SU-DHL-6 (cell line): Measurements from ENCODE around the gene CCRL2.

Source experiments
- H2AFZ ChIP-seq: fragments of 200-600 bp; sonication (generic); 2 replicates; pipeline ENCODE4 v1.6.1; 2014; ENCODE audit warnings: low read depth, mild to moderate bottlenecking, moderate library complexity, mixed read lengths, antibody characterized with exemption, low read length; ENCODE audit not compliant: severe bottlenecking
- H3F3A ChIP-seq: fragments of 200-600 bp; shearing (Covaris generic); 2 replicates; pipeline ENCODE4 v1.6.0; 2016; ENCODE audit warnings: antibody characterized with exemption, mild to moderate bottlenecking; ENCODE audit not compliant: insufficient read depth
- H3K27ac ChIP-seq: fragments of 200-600 bp; sonication (generic); 2 replicates; pipeline ENCODE4 v1.5.1; 2016; ENCODE audit warnings: low read depth, mild to moderate bottlenecking, low read length, moderate library complexity, mixed read lengths
- H3K27me3 ChIP-seq: fragments of 200-600 bp; sonication (generic), shearing (Covaris generic); 2 replicates; pipeline ENCODE4 v1.6.0; 2014; ENCODE audit warnings: mild to moderate bottlenecking, low read length
- H3K36me3 ChIP-seq: fragments of 200-600 bp; sonication (generic); 2 replicates; pipeline ENCODE4 v1.6.1; 2014; ENCODE audit warnings: mild to moderate bottlenecking, low read length, mixed read lengths
- H3K4me2 ChIP-seq: fragments of 300-600, 200-600 bp; shearing (Covaris generic), sonication (generic); 2 replicates; pipeline ENCODE4 v1.6.0; 2014; ENCODE audit warnings: low read length, low read depth, mild to moderate bottlenecking; ENCODE audit not compliant: poor library complexity, severe bottlenecking
- H3K4me3 ChIP-seq: fragments of 200-600 bp; sonication (generic); 2 replicates; pipeline ENCODE4 v1.5.1; 2014; ENCODE audit warnings: antibody characterized with exemption, low read length, mild to moderate bottlenecking, mixed read lengths; ENCODE audit not compliant: insufficient read depth, poor library complexity, severe bottlenecking
- H3K79me2 ChIP-seq: fragments of 200-600 bp; sonication (generic); 2 replicates; pipeline ENCODE4 v1.6.1; 2014; ENCODE audit warnings: mild to moderate bottlenecking, low read length, moderate library complexity; ENCODE audit not compliant: insufficient read depth
- H3K9ac ChIP-seq: fragments of 200-600 bp; sonication (generic); 2 replicates; pipeline ENCODE4 v1.7.0; 2014; ENCODE audit warnings: mild to moderate bottlenecking, low read length
- H3K9me2 ChIP-seq: fragments of 200-600 bp; sonication (generic); replicated peaks from 2 replicates; pipeline ENCODE4 v1.6.1; 2014; ENCODE audit warnings: low read length; ENCODE audit not compliant: insufficient read depth
- H3K9me3 ChIP-seq: fragments of 200-600 bp; sonication (generic); 2 replicates; pipeline ENCODE4 v1.6.1; 2014; ENCODE audit warnings: low read length, mixed read lengths; ENCODE audit not compliant: insufficient read depth
- H4K20me1 ChIP-seq: fragments of 200-600 bp; sonication (generic); 2 replicates; pipeline ENCODE4 v1.6.1; 2014; ENCODE audit warnings: low read depth, mild to moderate bottlenecking, antibody characterized with exemption, low read length, moderate library complexity, mixed read lengths
- EZH2phosphoT487 ChIP-seq: fragments of 200-600 bp; sonication (generic), shearing (Covaris generic); conservative IDR thresholded peaks from 2 replicates; pipeline ENCODE4 v1.6.1; 2018; ENCODE audit warnings: mild to moderate bottlenecking, antibody characterized with exemption, low read length, moderate library complexity, mixed read lengths
- TF ChIP-seq, protein P1 (sequence below): fragments of 200-600 bp; sonication (generic); IDR thresholded peaks from one replicate; pipeline ENCODE4 v1.5.1; 2017; ENCODE audit warnings: antibody characterized with exemption, mild to moderate bottlenecking, low read length, moderate library complexity; ENCODE audit not compliant: insufficient read depth, poor library complexity, severe bottlenecking

The CCRL2 gene

GRCh38 chr3:46399098-46399497 is 8.0 kb upstream of the CCRL2 start:
- H3K9ac ChIP-seq, result no peak overlapping the region
- no peaks in the 10 kb centered on the region for H3K79me2 ChIP-seq
- no peaks in the 10 kb centered on the region for H4K20me1 ChIP-seq
- H3K27me3 ChIP-seq, result no peaks in the 10 kb centered on the region
- no peaks in the 10 kb centered on the region for H3K9me3 ChIP-seq
- H2AFZ ChIP-seq, result no peak overlapping the region
- no peak for TF ChIP-seq EZH2phosphoT487
- TF ChIP-seq, protein P1, sequence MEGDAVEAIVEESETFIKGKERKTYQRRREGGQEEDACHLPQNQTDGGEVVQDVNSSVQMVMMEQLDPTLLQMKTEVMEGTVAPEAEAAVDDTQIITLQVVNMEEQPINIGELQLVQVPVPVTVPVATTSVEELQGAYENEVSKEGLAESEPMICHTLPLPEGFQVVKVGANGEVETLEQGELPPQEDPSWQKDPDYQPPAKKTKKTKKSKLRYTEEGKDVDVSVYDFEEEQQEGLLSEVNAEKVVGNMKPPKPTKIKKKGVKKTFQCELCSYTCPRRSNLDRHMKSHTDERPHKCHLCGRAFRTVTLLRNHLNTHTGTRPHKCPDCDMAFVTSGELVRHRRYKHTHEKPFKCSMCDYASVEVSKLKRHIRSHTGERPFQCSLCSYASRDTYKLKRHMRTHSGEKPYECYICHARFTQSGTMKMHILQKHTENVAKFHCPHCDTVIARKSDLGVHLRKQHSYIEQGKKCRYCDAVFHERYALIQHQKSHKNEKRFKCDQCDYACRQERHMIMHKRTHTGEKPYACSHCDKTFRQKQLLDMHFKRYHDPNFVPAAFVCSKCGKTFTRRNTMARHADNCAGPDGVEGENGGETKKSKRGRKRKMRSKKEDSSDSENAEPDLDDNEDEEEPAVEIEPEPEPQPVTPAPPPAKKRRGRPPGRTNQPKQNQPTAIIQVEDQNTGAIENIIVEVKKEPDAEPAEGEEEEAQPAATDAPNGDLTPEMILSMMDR, result no peak
- H3K4me2 ChIP-seq, result no peak overlapping the region
- no peaks in the 10 kb centered on the region for H3F3A ChIP-seq
- H3K27ac ChIP-seq, result no peak overlapping the region
- no peaks in the 10 kb centered on the region for H3K36me3 ChIP-seq
- no peak overlapping the region for H3K4me3 ChIP-seq
- no peaks in the 10 kb centered on the region for H3K9me2 ChIP-seq

- Histone ChIP-seq H3K9ac (no peak overlapping the region), H3K27me3 (no peaks in the 10 kb centered on the region), H2AFZ (no peak overlapping the region), H3K27ac (no peak overlapping the region), H3F3A (no peaks in the 10 kb centered on the region), H3K9me3 (no peaks in the 10 kb centered on the region), H3K4me2 (no peak overlapping the region), H3K79me2 (no peaks in the 10 kb centered on the region), H3K36me3 (no peaks in the 10 kb centered on the region), H3K9me2 (no peaks in the 10 kb centered on the region), H3K4me3 (no peak overlapping the region), H4K20me1 (no peaks in the 10 kb centered on the region)
- no peak for TF ChIP-seq EZH2phosphoT487
- TF ChIP-seq, protein P1, result no peak
Observed at GRCh38 chr3:46399557-46399956, 7.5 kb upstream of the CCRL2 start.

DNA sequence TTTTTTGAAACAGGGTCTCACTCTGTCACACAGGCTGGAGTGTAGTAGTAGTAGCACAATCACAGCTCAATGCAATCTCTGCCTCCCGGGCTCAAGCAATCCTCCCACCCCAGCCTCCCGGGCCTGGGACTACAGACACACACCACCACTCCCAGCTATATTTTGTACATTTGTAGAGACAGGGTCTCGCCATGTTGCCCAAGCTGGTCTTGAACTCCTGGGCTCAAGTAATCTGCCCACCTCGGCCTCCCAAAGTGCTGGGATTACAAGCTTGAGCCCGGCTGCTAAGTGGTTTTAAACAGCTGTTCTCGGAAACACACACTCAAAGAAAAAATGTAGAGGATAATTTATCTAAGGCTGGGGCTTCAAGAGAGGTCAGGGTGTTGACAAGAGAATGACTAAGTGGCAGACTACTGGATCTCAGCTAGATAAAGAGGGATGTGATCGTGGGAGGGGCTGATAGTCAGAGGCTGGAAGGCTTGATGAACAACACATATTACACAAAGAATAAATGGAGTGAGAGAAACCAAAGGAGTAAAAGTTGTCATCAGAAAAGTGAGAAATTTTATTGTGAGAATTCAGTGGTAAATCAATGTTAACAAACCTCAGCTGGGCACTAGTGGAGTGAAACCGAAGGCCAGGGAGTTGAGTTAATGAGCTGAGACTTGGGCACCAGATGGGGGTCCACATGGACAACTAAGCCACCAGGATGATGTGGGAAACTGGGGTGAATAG is 6.9 kb upstream of the CCRL2 start:
- Histone ChIP-seq H4K20me1 (no peaks in the 10 kb centered on the region), H3K9me2 (no peaks in the 10 kb centered on the region), H3K9ac (no peak overlapping the region), H3K36me3 (no peaks in the 10 kb centered on the region), H3K79me2 (no peaks in the 10 kb centered on the region), H3K27me3 (no peaks in the 10 kb centered on the region), H3K4me3 (no peak overlapping the region), H2AFZ (no peak overlapping the region), H3K4me2 (no peak overlapping the region), H3F3A (no peaks in the 10 kb centered on the region), H3K9me3 (no peaks in the 10 kb centered on the region), H3K27ac (no peak overlapping the region)
- TF ChIP-seq EZH2phosphoT487, result no peak
- TF ChIP-seq, protein P1, result no peak
